Astrocyte (in vitro differentiated cells and primary cell): ENCODE data around the gene CLMP. TPM values are rescaled to one million over a fixed set of nuclear protein-coding genes. Genes with fewer than 3 reads are reported as not detected.
A peak's percentile ranks its signal among the peaks of the same experiment; 100 is the strongest.

Experiments used
- DNase-seq: peaks from one replicate; pipeline ENCODE4 v3.0.0-alpha.2; 2010; ENCODE audit warnings: low read depth
- FAIRE-seq: peaks from 2 replicates; lab custom pipeline; 2011; peaks lifted over from hg19 to GRCh38; lab: Jason Lieb, UNC
- H2AFZ ChIP-seq: 2 replicates; pipeline ENCODE4 v1.6.0; 2012; ENCODE audit warnings: low read depth, low read length, inconsistent platforms
- H3K27ac ChIP-seq: 2 replicates; pipeline ENCODE4 v1.5.1; 2011; ENCODE audit warnings: low read depth, low read length, inconsistent platforms
- H3K27me3 ChIP-seq: 2 replicates; pipeline ENCODE4 v1.6.0; 2011; ENCODE audit warnings: low read length, inconsistent platforms; ENCODE audit not compliant: insufficient read depth
- H3K36me3 ChIP-seq: 2 replicates; pipeline ENCODE4 v1.5.1; 2011; ENCODE audit warnings: low read length, inconsistent platforms; ENCODE audit not compliant: insufficient read depth
- H3K4me1 ChIP-seq: 2 replicates; pipeline ENCODE4 v1.5.1; 2011; ENCODE audit warnings: low read length, inconsistent platforms; ENCODE audit not compliant: insufficient read depth
- H3K4me2 ChIP-seq: 2 replicates; pipeline ENCODE4 v1.6.0; 2012; ENCODE audit warnings: low read length, inconsistent platforms
- H3K4me3 ChIP-seq: 2 replicates; pipeline ENCODE4 v1.5.1; 2011; ENCODE audit warnings: low read depth, mild to moderate bottlenecking, low read length, inconsistent platforms; ENCODE audit not compliant: insufficient read depth
- H3K79me2 ChIP-seq: 2 replicates; pipeline ENCODE4 v1.6.0; 2012; ENCODE audit warnings: mild to moderate bottlenecking, low read length, inconsistent platforms; ENCODE audit not compliant: insufficient read depth
- H3K9ac ChIP-seq: 2 replicates; pipeline ENCODE4 v1.6.0; 2012; ENCODE audit warnings: mild to moderate bottlenecking, low read length, inconsistent platforms
- H3K9me3 ChIP-seq: 2 replicates; pipeline ENCODE4 v1.5.1; 2012; ENCODE audit warnings: low read depth, mild to moderate bottlenecking, low read length, inconsistent platforms; ENCODE audit not compliant: insufficient read depth
- H4K20me1 ChIP-seq: 2 replicates; pipeline ENCODE4 v1.6.0; 2012; ENCODE audit warnings: low read length, inconsistent platforms; ENCODE audit not compliant: insufficient read depth
- H3K27ac Mint-ChIP-seq: one replicate; pipeline ENCODE4 v1.8.0; 2021; ENCODE audit warnings: mild to moderate bottlenecking, mixed read lengths; ENCODE audit not compliant: unreplicated experiment
- H3K27me3 Mint-ChIP-seq: one replicate; pipeline ENCODE4 v1.8.0; 2021; ENCODE audit warnings: low read depth, mixed read lengths; ENCODE audit not compliant: unreplicated experiment
- H3K36me3 Mint-ChIP-seq: one replicate; pipeline ENCODE4 v1.8.0; 2021; ENCODE audit warnings: low read depth, mixed read lengths; ENCODE audit not compliant: unreplicated experiment
- H3K4me1 Mint-ChIP-seq: one replicate; pipeline ENCODE4 v1.8.0; 2021; ENCODE audit warnings: low read depth, mixed read lengths; ENCODE audit not compliant: unreplicated experiment
- H3K4me3 Mint-ChIP-seq: one replicate; pipeline ENCODE4 v1.8.0; 2021; ENCODE audit warnings: mild to moderate bottlenecking, moderate library complexity, mixed read lengths; ENCODE audit not compliant: unreplicated experiment
- H3K9me3 Mint-ChIP-seq: one replicate; pipeline ENCODE4 v1.8.0; 2021; ENCODE audit warnings: mild to moderate bottlenecking, mixed read lengths; ENCODE audit not compliant: unreplicated experiment
- EZH2 ChIP-seq: IDR thresholded peaks from 2 replicates; pipeline ENCODE4 v1.6.1; 2012; ENCODE audit warnings: mild to moderate bottlenecking, low read length, inconsistent platforms; ENCODE audit not compliant: insufficient read depth
- total RNA-seq: library from RNA; stranded (reverse); gene quantifications from 2 replicates; pipeline ENCODE4 v1.2.1, GENCODE V29; 2021
- TF ChIP-seq, protein P1 (sequence below): IDR thresholded peaks from 2 replicates; pipeline ENCODE4 v1.5.1; 2011; ENCODE audit warnings: low read depth, mild to moderate bottlenecking, inconsistent platforms, low read length, moderate library complexity; ENCODE audit not compliant: insufficient read depth

The CLMP gene
- total RNA-seq, 1 donor from 2014 or later, result 16.0 TPM

DNA sequence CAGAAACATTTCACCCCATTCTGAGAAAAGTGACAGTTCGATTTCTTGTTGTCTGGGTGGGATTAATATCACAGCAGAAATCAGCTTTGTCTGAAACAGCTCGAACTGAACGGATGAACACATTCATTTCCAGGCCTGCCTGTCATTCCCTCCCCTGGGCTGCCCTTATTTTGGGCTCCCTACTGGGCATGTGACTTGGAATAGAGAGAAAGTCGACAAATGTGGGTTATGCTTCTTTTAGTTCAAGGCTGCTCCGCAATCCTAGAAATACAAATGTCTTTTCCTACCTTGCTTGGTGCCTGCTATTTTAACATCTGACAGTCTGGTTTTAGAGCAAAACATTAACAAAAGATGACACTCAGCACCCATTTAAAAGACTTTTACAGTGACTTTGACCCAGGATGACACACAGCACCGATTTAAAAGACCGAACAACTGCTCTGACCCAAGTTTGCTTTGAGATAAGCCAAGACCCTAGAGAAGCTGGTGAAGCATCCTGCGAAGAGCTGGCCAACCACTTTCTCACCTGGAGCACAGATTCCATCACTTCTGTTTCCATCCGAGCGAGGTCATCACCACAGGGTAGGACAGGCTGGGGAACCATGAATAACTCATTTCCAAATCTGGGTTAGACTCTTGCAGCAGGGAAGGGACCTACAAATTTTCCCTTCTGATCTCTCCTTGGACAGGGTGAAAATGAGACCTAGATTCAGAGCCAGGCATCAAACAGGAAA, 13.1 kb downstream of the CLMP start:
- Mint-ChIP-seq H3K36me3 (peaks cover 18% of the 10 kb centered on the region), H3K27ac (no peak overlapping the region)
- H3K4me2 ChIP-seq, result no peak overlapping the region

DNA sequence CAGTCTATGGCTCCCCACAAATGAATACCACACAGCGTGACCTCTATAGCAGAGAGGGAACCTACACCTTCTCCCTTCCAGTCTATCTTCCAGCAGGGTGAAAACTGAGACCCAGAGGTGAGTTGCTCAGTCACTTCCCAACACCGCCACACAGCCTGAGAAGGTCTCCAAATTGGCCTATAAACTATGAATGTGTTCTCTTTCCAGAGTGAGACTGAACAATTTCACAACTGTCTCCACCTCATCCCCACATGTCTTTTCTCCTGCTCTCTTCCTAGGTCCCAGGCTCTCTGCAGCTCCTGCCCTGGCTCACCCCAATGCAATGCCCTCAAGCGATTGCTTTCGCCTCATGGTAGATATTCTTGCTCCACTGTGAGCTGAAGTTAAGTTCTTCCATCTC, 14.0 kb downstream of the CLMP start:
- FAIRE-seq (no peak), DNase-seq (no peak)
- H3K4me3 ChIP-seq, result no peak overlapping the region
- no peaks in the 10 kb centered on the region for H3K9me3 ChIP-seq
- H3K4me2 ChIP-seq, result no peak overlapping the region
- Mint-ChIP-seq H3K27me3 (no peaks in the 10 kb centered on the region), H3K9me3 (no peaks in the 10 kb centered on the region), H3K4me3 (no peak overlapping the region), H3K36me3 (peaks cover 18% of the 10 kb centered on the region), H3K27ac (no peak overlapping the region), H3K4me1 (peaks cover 11% of the 10 kb centered on the region)
- peaks cover 81% of the 10 kb centered on the region for H3K79me2 ChIP-seq
- H3K36me3 ChIP-seq, result peaks cover 2% of the 10 kb centered on the region
- no peak overlapping the region for H3K9ac ChIP-seq
- H3K4me1 ChIP-seq, result peaks cover 26% of the 10 kb centered on the region
- no peak overlapping the region for H2AFZ ChIP-seq
- TF ChIP-seq, protein P1, sequence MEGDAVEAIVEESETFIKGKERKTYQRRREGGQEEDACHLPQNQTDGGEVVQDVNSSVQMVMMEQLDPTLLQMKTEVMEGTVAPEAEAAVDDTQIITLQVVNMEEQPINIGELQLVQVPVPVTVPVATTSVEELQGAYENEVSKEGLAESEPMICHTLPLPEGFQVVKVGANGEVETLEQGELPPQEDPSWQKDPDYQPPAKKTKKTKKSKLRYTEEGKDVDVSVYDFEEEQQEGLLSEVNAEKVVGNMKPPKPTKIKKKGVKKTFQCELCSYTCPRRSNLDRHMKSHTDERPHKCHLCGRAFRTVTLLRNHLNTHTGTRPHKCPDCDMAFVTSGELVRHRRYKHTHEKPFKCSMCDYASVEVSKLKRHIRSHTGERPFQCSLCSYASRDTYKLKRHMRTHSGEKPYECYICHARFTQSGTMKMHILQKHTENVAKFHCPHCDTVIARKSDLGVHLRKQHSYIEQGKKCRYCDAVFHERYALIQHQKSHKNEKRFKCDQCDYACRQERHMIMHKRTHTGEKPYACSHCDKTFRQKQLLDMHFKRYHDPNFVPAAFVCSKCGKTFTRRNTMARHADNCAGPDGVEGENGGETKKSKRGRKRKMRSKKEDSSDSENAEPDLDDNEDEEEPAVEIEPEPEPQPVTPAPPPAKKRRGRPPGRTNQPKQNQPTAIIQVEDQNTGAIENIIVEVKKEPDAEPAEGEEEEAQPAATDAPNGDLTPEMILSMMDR, result no peak
- TF ChIP-seq EZH2, result no peak
- no peaks in the 10 kb centered on the region for H4K20me1 ChIP-seq
- H3K27me3 ChIP-seq, result no peaks in the 10 kb centered on the region
- no peak overlapping the region for H3K27ac ChIP-seq

More for the DNA sequence above, 13.1 kb downstream of the CLMP start:
- Mint-ChIP-seq H3K27me3 (no peaks in the 10 kb centered on the region), H3K9me3 (no peaks in the 10 kb centered on the region), H3K4me3 (no peak overlapping the region), H3K4me1 (peaks cover 12% of the 10 kb centered on the region)
- no peaks in the 10 kb centered on the region for H3K27me3 ChIP-seq
- no peak overlapping the region for H3K4me3 ChIP-seq
- FAIRE-seq (no peak), DNase-seq (no peak)
- no peaks in the 10 kb centered on the region for H3K9me3 ChIP-seq
- H3K4me1 ChIP-seq, result peaks cover 29% of the 10 kb centered on the region
- peaks cover 83% of the 10 kb centered on the region for H3K79me2 ChIP-seq
- H3K27ac ChIP-seq, result no peak overlapping the region
- peaks cover 2% of the 10 kb centered on the region for H3K36me3 ChIP-seq
- H2AFZ ChIP-seq, result no peak overlapping the region
- H3K9ac ChIP-seq, result no peak overlapping the region
- TF ChIP-seq, protein P1, result no peak
- TF ChIP-seq EZH2, result no peak
- no peaks in the 10 kb centered on the region for H4K20me1 ChIP-seq

- H3K9me3 ChIP-seq, result no peaks in the 10 kb centered on the region
- peaks cover 2% of the 10 kb centered on the region for H3K36me3 ChIP-seq
- no peaks in the 10 kb centered on the region for H3K27me3 Mint-ChIP-seq
- peaks cover 76% of the 10 kb centered on the region for H3K79me2 ChIP-seq
- H3K4me1 ChIP-seq, result peaks cover 29% of the 10 kb centered on the region
- no peaks in the 10 kb centered on the region for H4K20me1 ChIP-seq
- no peak overlapping the region for H3K27ac ChIP-seq
- H3K36me3 Mint-ChIP-seq, result peaks cover 18% of the 10 kb centered on the region
- peaks cover 11% of the 10 kb centered on the region for H3K4me1 Mint-ChIP-seq
- H3K27ac Mint-ChIP-seq, result peak overlapping the region; percentile 69
- no peak overlapping the region for H3K4me3 Mint-ChIP-seq
- no peak overlapping the region for H2AFZ ChIP-seq
- H3K27me3 ChIP-seq, result no peaks in the 10 kb centered on the region
- no peak overlapping the region for H3K4me3 ChIP-seq
- no peak for TF ChIP-seq EZH2
- H3K4me2 ChIP-seq, result no peak overlapping the region
- FAIRE-seq (no peak), DNase-seq (peak; percentile 64)
- H3K9ac ChIP-seq, result no peak overlapping the region
- no peaks in the 10 kb centered on the region for H3K9me3 Mint-ChIP-seq
Observed at GRCh38 chr11:123180574-123180973, 14.5 kb downstream of the CLMP start.
